Suprapubic skin (tissue), 4 donors: Measurements from ENCODE around the gene PTPRJ.

Experiments used
- CTCF ChIP-seq, 2 donors: fragments of 200-600 bp in 1 of 2; fragments of 450-650 bp in 1 of 2; sonication (generic) in 1 of 2; IDR thresholded peaks; one replicate each; pipeline ENCODE4 v1.5.1; 2016 to 2019; ENCODE audit warnings: antibody characterized with exemption in 2 of 2, mild to moderate bottlenecking in 1 of 2, moderate library complexity in 1 of 2
- EP300 ChIP-seq: sonication (generic); formaldehyde crosslinking; IDR thresholded peaks from one replicate; pipeline ENCODE4 v1.6.1; 2017; ENCODE audit warnings: antibody characterized with exemption
- POLR2AphosphoS5 ChIP-seq, 3 donors: sonication (generic); formaldehyde crosslinking; IDR thresholded peaks; one replicate each; pipeline ENCODE4 v1.6.1; 2017; ENCODE audit warnings: antibody characterized with exemption in 3 of 3

- TF ChIP-seq EP300 (no peak), CTCF (IDR thresholded peaks at IDR 0.05) (no peak), POLR2AphosphoS5 (IDR thresholded peaks at IDR 0.05) (no peak)
These were observed 108.3 kb downstream of the PTPRJ start for GRCh38 chr11:48088682-48089050.
